Measurements from ENCODE around the gene ATG16L2. TPM values are rescaled to one million over a fixed set of nuclear protein-coding genes. Genes with fewer than 3 reads are reported as not detected.
"Not testable (repeated sequence)": the region's sequence is repeated elsewhere in the genome, so short reads cannot be mapped to it uniquely, and the experiment has no call there.

The ATG16L2 gene
- total RNA-seq, 1 donor from 2014 or later = 71.1 TPM

DNA sequence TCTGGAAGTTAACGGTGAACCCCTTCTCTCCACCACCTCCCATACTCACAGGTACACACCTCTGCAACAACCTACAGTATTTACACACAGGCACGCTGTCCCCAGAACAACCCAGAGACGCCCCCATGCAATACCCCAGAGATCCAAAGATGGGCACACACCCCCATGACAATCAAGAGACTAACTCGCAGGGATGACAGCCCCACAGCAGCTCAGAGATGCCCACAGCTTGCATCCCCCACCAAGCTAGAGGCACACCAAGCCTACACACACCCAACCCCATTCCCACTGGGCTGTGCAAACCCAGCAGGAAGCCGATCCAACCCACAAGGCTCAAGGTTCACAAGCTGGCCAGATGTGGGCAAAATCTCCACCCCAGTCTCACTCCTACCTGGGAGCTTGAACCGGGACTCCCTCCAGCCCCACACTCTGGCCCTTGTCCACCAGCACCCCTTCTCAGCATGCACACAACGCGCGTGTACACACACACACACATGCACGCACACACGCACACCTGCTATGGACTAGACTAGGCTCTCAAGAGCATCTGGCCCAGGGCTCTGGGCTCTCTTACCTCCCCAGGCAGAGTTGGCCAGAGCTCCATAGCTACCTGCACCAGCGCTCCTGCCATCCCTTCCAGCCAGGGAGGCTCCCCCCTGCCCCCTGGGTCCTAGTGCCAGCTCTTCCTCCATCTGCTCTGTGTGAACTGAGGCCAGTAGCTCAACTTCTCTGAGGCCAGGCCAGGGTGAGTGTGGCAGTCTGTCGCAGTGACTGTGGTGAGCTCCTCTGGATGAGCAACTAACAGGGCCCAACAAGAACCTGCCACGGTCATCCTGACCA, 31.9 kb upstream of the ATG16L2 start:
- no peak for DNase-seq (ENCODE audit: low spot score)
- Mint-ChIP-seq H3K4me3 (peak overlapping the region; percentile 80), H3K27ac (peak overlapping the region; percentile 64), H3K9me3 (no peaks in the 10 kb centered on the region), H3K27me3 (ENCODE audit: insufficient read depth) (peaks cover 3% of the 10 kb centered on the region), H3K4me1 (ENCODE audit: low read depth) (peaks cover 25% of the 10 kb centered on the region), H3K36me3 (ENCODE audit: low read depth) (peaks cover 6% of the 10 kb centered on the region)
- intact Hi-C loops (cut with micrococcal nuclease) = loop anchor here (1.0 kb wide), 1 partner anchor 11 kb away; no protein-coding TSS in a partner anchor

- no peak for DNase-seq (ENCODE audit: low spot score)
- Mint-ChIP-seq H3K4me1 (ENCODE audit: low read depth) (peaks cover 35% of the 10 kb centered on the region), H3K27ac (no peak overlapping the region), H3K36me3 (ENCODE audit: low read depth) (peaks cover 6% of the 10 kb centered on the region), H3K9me3 (no peaks in the 10 kb centered on the region), H3K27me3 (ENCODE audit: insufficient read depth) (peaks cover 3% of the 10 kb centered on the region), H3K4me3 (peak overlapping the region; percentile 80)
- intact Hi-C loops (cut with micrococcal nuclease) = no loop called here
Measured at GRCh38 chr11:72783144-72783905, 30.9 kb upstream of the ATG16L2 start.

- no peak overlapping the region for H3K27ac Mint-ChIP-seq
- H3K36me3 Mint-ChIP-seq (ENCODE audit: low read depth) = peaks cover 2% of the 10 kb centered on the region
- H3K27me3 Mint-ChIP-seq (ENCODE audit: insufficient read depth) = peaks cover 3% of the 10 kb centered on the region
- no peaks in the 10 kb centered on the region for H3K9me3 Mint-ChIP-seq
- H3K4me1 Mint-ChIP-seq (ENCODE audit: low read depth) = peaks cover 32% of the 10 kb centered on the region
- H3K4me3 Mint-ChIP-seq = no peak overlapping the region
- intact Hi-C loops (cut with micrococcal nuclease) = no loop called here
- no peak for DNase-seq (ENCODE audit: low spot score)
Measured at GRCh38 chr11:72784662-72785061, 29.5 kb upstream of the ATG16L2 start.

GRCh38 chr11:72786305-72787215, 27.7 kb upstream of the ATG16L2 start:
- Mint-ChIP-seq H3K27me3 (ENCODE audit: insufficient read depth) (no peaks in the 10 kb centered on the region), H3K27ac (no peak overlapping the region), H3K4me3 (no peak overlapping the region), H3K36me3 (ENCODE audit: low read depth) (no peaks in the 10 kb centered on the region), H3K9me3 (no peaks in the 10 kb centered on the region), H3K4me1 (ENCODE audit: low read depth) (peaks cover 26% of the 10 kb centered on the region)
- no peak for DNase-seq (ENCODE audit: low spot score)
- intact Hi-C loops (cut with micrococcal nuclease) = no loop called here

- no peak for DNase-seq (ENCODE audit: low spot score)
- Mint-ChIP-seq H3K27me3 (ENCODE audit: insufficient read depth) (no peaks in the 10 kb centered on the region), H3K9me3 (no peaks in the 10 kb centered on the region), H3K4me3 (no peak overlapping the region), H3K4me1 (ENCODE audit: low read depth) (peaks cover 23% of the 10 kb centered on the region), H3K27ac (no peak overlapping the region), H3K36me3 (ENCODE audit: low read depth) (no peaks in the 10 kb centered on the region)
- intact Hi-C loops (cut with micrococcal nuclease) = no loop called here
Measured at GRCh38 chr11:72787216-72788104, 26.8 kb upstream of the ATG16L2 start.

GRCh38 chr11:72788241-72788640, 26.0 kb upstream of the ATG16L2 start:
- Mint-ChIP-seq H3K4me3 (no peak overlapping the region), H3K27me3 (ENCODE audit: insufficient read depth) (no peaks in the 10 kb centered on the region), H3K4me1 (ENCODE audit: low read depth) (peaks cover 27% of the 10 kb centered on the region), H3K9me3 (no peaks in the 10 kb centered on the region), H3K36me3 (ENCODE audit: low read depth) (no peaks in the 10 kb centered on the region), H3K27ac (peak overlapping the region; percentile 34)
- intact Hi-C loops (cut with micrococcal nuclease) = no loop called here
- no peak for DNase-seq (ENCODE audit: low spot score)

GRCh38 chr11:72789493-72790131, 24.6 kb upstream of the ATG16L2 start:
- Mint-ChIP-seq H3K27me3 (ENCODE audit: insufficient read depth) (no peaks in the 10 kb centered on the region), H3K4me1 (ENCODE audit: low read depth) (peaks cover 39% of the 10 kb centered on the region), H3K4me3 (no peak overlapping the region), H3K9me3 (no peaks in the 10 kb centered on the region), H3K36me3 (ENCODE audit: low read depth) (no peaks in the 10 kb centered on the region), H3K27ac (no peak overlapping the region)
- DNase-seq (ENCODE audit: low spot score) = no peak
- intact Hi-C loops (cut with micrococcal nuclease) = loop anchor here (5.0 kb wide), 1 partner anchor 567 kb away; the partner anchor contains the start of gene INPPL1

- H3K4me3 Mint-ChIP-seq; H3K27me3 Mint-ChIP-seq (ENCODE audit: insufficient read depth); H3K36me3 Mint-ChIP-seq (ENCODE audit: low read depth); H3K9me3 Mint-ChIP-seq; DNase-seq (ENCODE audit: low spot score); H3K27ac Mint-ChIP-seq: not testable (repeated sequence)
- H3K4me1 Mint-ChIP-seq (ENCODE audit: low read depth) = peaks cover 42% of the 10 kb centered on the region
- intact Hi-C loops (cut with micrococcal nuclease) = loop anchor here (5.0 kb wide), 1 partner anchor 569 kb away; the partner anchor contains the start of gene INPPL1
Measured at GRCh38 chr11:72791228-72791627, 23.0 kb upstream of the ATG16L2 start.

- Mint-ChIP-seq H3K27me3 (ENCODE audit: insufficient read depth) (no peaks in the 10 kb centered on the region), H3K4me1 (ENCODE audit: low read depth) (peaks cover 35% of the 10 kb centered on the region), H3K27ac (peak overlapping the region; percentile 41), H3K4me3 (peak overlapping the region; percentile 93), H3K36me3 (ENCODE audit: low read depth) (no peaks in the 10 kb centered on the region), H3K9me3 (no peaks in the 10 kb centered on the region)
- DNase-seq (ENCODE audit: low spot score) = no peak
- intact Hi-C loops (cut with micrococcal nuclease) = loop anchor here (1.0 to 5.0 kb wide), 7 partner anchors 10 to 570 kb away; partner anchors contain the start of genes ARAP1 and INPPL1
Measured at GRCh38 chr11:72792437-72793021, 21.7 kb upstream of the ATG16L2 start.

DNA sequence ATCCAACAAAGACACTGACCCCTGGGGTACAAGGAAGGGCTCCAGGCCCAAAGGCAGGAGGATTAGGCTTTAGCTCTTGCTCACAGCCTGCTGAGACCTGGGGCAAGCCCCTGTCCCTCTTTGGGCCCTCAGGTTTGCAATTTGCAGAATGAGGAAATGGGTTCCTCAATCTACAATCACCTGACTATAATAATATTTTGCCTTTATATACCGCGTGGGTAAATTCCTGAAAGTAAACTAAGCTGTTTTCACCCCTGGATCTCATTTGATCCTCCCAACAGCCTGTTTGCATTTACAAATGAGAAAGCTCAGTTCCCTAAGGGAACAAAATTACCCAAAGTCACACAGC, 21.2 kb upstream of the ATG16L2 start:
- Mint-ChIP-seq H3K36me3 (ENCODE audit: low read depth) (no peaks in the 10 kb centered on the region), H3K27ac (peak overlapping the region; percentile 99), H3K4me1 (ENCODE audit: low read depth) (peaks cover 35% of the 10 kb centered on the region), H3K9me3 (no peaks in the 10 kb centered on the region), H3K4me3 (peak overlapping the region; percentile 93), H3K27me3 (ENCODE audit: insufficient read depth) (no peaks in the 10 kb centered on the region)
- no peak for DNase-seq (ENCODE audit: low spot score)
- intact Hi-C loops (cut with micrococcal nuclease) = loop anchor here (1.0 to 5.0 kb wide), 7 partner anchors 11 to 571 kb away; partner anchors contain the start of genes ARAP1 and INPPL1
